Panc1 (cell line): ENCODE data around the gene NEFH. TPM values are rescaled to one million over a fixed set of nuclear protein-coding genes. Genes with fewer than 3 reads are reported as not detected.

Experiments used
- ATAC-seq: fragments of 200-7000 bp; cut with Tn5 transposase; 2 replicates; pipeline ENCODE4 v1.9.1; 2020; ENCODE audit warnings: mild to moderate bottlenecking, moderate library complexity
- BruUV-seq: library from RNA; stranded (reverse); fragments of 400-500 nt; replicated peaks from 2 replicates; lab custom pipeline; 2021; lab: Mats Ljungman, UMichigan
- CTCF ChIA-PET: fragments of 300-600 bp; sonication (Branson Sonifier 250); formaldehyde crosslinking; loops from one replicate; lab custom pipeline; 2022; ENCODE audit warnings: antibody characterized with exemption; lab: Charles Lee
- POLR2A ChIA-PET: fragments of 300-600 bp; sonication (Branson Sonifier 250); formaldehyde crosslinking; loops from one replicate; lab custom pipeline; 2022; ENCODE audit warnings: antibody characterized with exemption; lab: Charles Lee
- DNase-seq: peaks from one replicate; pipeline ENCODE4 v3.0.0-alpha.2; 2010; ENCODE audit warnings: low read depth, low spot score
- H3K27ac ChIP-seq: 2 replicates; pipeline ENCODE4 v1.5.1; 2011; ENCODE audit warnings: mild to moderate bottlenecking, low read length, inconsistent platforms
- H3K27me3 ChIP-seq: fragments of 200-500 bp; sonication (Bioruptor generic); 2 replicates; pipeline ENCODE4 v1.6.0; 2014; ENCODE audit warnings: low read length, inconsistent platforms; ENCODE audit not compliant: control insufficient read depth, insufficient read depth
- H3K36me3 ChIP-seq: fragments of 200-500 bp; sonication (Bioruptor generic); 2 replicates; pipeline ENCODE4 v1.5.1; 2014; ENCODE audit warnings: inconsistent platforms, mild to moderate bottlenecking, low read length, moderate library complexity; ENCODE audit not compliant: control insufficient read depth, insufficient read depth
- H3K4me1 ChIP-seq: 2 replicates; pipeline ENCODE4 v1.5.1; 2011; ENCODE audit warnings: inconsistent platforms, mild to moderate bottlenecking, low read length, moderate library complexity; ENCODE audit not compliant: control insufficient read depth, insufficient read depth
- H3K4me3 ChIP-seq, 2 experiments: 2 replicates each; pipeline ENCODE4 v1.5.1; 2011 to 2012; ENCODE audit warnings: low read depth in 2 of 2, low read length in 2 of 2, mild to moderate bottlenecking in 2 of 2, inconsistent platforms in 1 of 2, moderate library complexity in 1 of 2
- H3K9me3 ChIP-seq: fragments of 200-500 bp; sonication (Bioruptor generic); 2 replicates; pipeline ENCODE4 v1.5.1; 2014; ENCODE audit warnings: low read depth, mild to moderate bottlenecking, inconsistent platforms, low read length, moderate library complexity; ENCODE audit not compliant: control insufficient read depth, insufficient read depth
- CTCF ChIP-seq: fragments of 450-650 bp; IDR thresholded peaks from 2 replicates; pipeline ENCODE4 v1.5.1; 2017; ENCODE audit warnings: mild to moderate bottlenecking
- POLR2AphosphoS5 ChIP-seq: IDR thresholded peaks from 2 replicates; pipeline ENCODE4 v1.6.1; 2012; ENCODE audit warnings: mild to moderate bottlenecking, low read depth, low read length, moderate library complexity
- REST ChIP-seq, 2 experiments: IDR thresholded peaks; 2 replicates each; pipeline ENCODE4 v1.6.1; 2011 to 2012; ENCODE audit warnings: low read depth in 2 of 2, control low read depth in 1 of 2, low read length in 1 of 2, mild to moderate bottlenecking in 1 of 2, moderate library complexity in 1 of 2; ENCODE audit not compliant: insufficient read depth in 1 of 2
- SIN3A ChIP-seq: IDR thresholded peaks from 2 replicates; pipeline ENCODE4 v1.6.1; 2012; ENCODE audit warnings: low read depth, mild to moderate bottlenecking, low read length, moderate library complexity, borderline replicate concordance; ENCODE audit not compliant: insufficient read depth
- TCF7L2 ChIP-seq: IDR thresholded peaks from 2 replicates; pipeline ENCODE4 v1.6.1; 2011; ENCODE audit warnings: mild to moderate bottlenecking, low read depth, low read length, inconsistent platforms
- in situ Hi-C: cut with HindIII; loops from 2 replicates; pipeline ENCODE4 v1.10.0; 2016; ENCODE audit warnings: low sequenced_read_pairs, low pct_unique_long_range_greater_than_20kb
- intact Hi-C: fragments of 100-400 bp; cut with micrococcal nuclease; formaldehyde crosslinking; loops from one replicate; pipeline ENCODE4 v1.10.0; 2022; ENCODE audit not compliant: unreplicated experiment
- total RNA-seq: library from RNA; stranded (reverse); gene quantifications from one replicate; pipeline ENCODE4 v1.2.1, GENCODE V29; 2021; ENCODE audit not compliant: unreplicated experiment

The NEFH gene
- total RNA-seq, 1 experiment from 2014 or later = 0.08 TPM

- H3K36me3 ChIP-seq = no peaks in the 10 kb centered on the region
- H3K27ac ChIP-seq = no peak overlapping the region
- in situ Hi-C loops = no loop called here
- H3K9me3 ChIP-seq = no peaks in the 10 kb centered on the region
- H3K4me3 ChIP-seq = no peak overlapping the region
- CTCF ChIA-PET = no interaction called here
- no TSS peak for BruUV-seq
- H3K27me3 ChIP-seq = no peaks in the 10 kb centered on the region
- H3K4me1 ChIP-seq = no peaks in the 10 kb centered on the region
- DNase-seq (no peak), ATAC-seq (no peak)
- POLR2A ChIA-PET = interaction anchor here (0.7 kb wide), 1 partner anchor 64 kb away, joined by 5 read pairs; no protein-coding TSS in a partner anchor
- intact Hi-C loops = no loop called here
- TF ChIP-seq REST (IDR thresholded peaks at IDR 0.05; ENCODE audit: insufficient read depth in 1 of 2, low read depth in 2 of 2, low read length in 1 of 2) (no peak), TCF7L2 (no peak), POLR2AphosphoS5 (no peak), CTCF (no peak), SIN3A (no peak)
Observed at GRCh38 chr22:29449296-29449875, 30.6 kb upstream of the NEFH start.

GRCh38 chr22:29450222-29450621 lies 29.8 kb upstream of the NEFH start:
- Histone ChIP-seq H3K36me3 (no peaks in the 10 kb centered on the region), H3K27me3 (no peaks in the 10 kb centered on the region), H3K4me3 (no peak overlapping the region), H3K4me1 (no peaks in the 10 kb centered on the region), H3K9me3 (no peaks in the 10 kb centered on the region), H3K27ac (no peak overlapping the region)
- ATAC-seq (no peak), DNase-seq (no peak)
- BruUV-seq = no TSS peak
- in situ Hi-C loops (no loop called here), intact Hi-C loops (no loop called here)
- TF ChIP-seq REST (IDR thresholded peaks at IDR 0.05; ENCODE audit: insufficient read depth in 1 of 2, low read depth in 2 of 2, low read length in 1 of 2) (no peak), SIN3A (no peak), CTCF (no peak), TCF7L2 (no peak), POLR2AphosphoS5 (no peak)
- POLR2A ChIA-PET = no interaction called here
- CTCF ChIA-PET = no interaction called here
